HepG2 (cell line): ENCODE results near the gene RALY.

Experiments used
- ARNT ChIP-seq: fragments of 450-650 bp; IDR thresholded peaks from 2 replicates; pipeline ENCODE4 v1.6.1; 2017
- CBX5 ChIP-seq: sonication (generic); formaldehyde crosslinking; IDR thresholded peaks from 2 replicates; pipeline ENCODE4 v1.4.0; 2020; ENCODE audit warnings: missing genetic modification reagents, borderline replicate concordance
- CREM ChIP-seq, 2 experiments: sonication (generic) in 1 of 2; formaldehyde crosslinking in 1 of 2; IDR thresholded peaks; 2 replicates each; pipeline versions ENCODE4 v1.4.0 to v1.6.1; 2016 to 2020; ENCODE audit warnings: antibody characterized with exemption in 1 of 2, mild to moderate bottlenecking in 1 of 2, missing genetic modification reagents in 1 of 2
- FOSL2 ChIP-seq: sonication (generic); formaldehyde crosslinking; IDR thresholded peaks from 2 replicates; pipeline ENCODE4 v1.4.0; 2020; ENCODE audit warnings: missing genetic modification reagents
- HCFC1 ChIP-seq: fragments of 150-350 bp; IDR thresholded peaks from 2 replicates; pipeline ENCODE4 v1.6.1; 2014; ENCODE audit warnings: low read depth, low read length
- XRCC5 ChIP-seq: fragments of 200-400 bp; formaldehyde crosslinking; optimal IDR thresholded peaks from 2 replicates; pipeline ENCODE3; 2017; ENCODE audit warnings: mild to moderate bottlenecking, low read length
- ZFP37 ChIP-seq: sonication (generic); formaldehyde crosslinking; IDR thresholded peaks from 2 replicates; pipeline ENCODE4 v1.4.0; 2020; ENCODE audit warnings: missing genetic modification reagents, borderline replicate concordance
- ZNF30 ChIP-seq: sonication (generic); formaldehyde crosslinking; IDR thresholded peaks from 2 replicates; pipeline ENCODE4 v1.5.0; 2020; ENCODE audit warnings: mild to moderate bottlenecking, missing genetic modification reagents
- ZNF354B ChIP-seq: sonication (generic); formaldehyde crosslinking; IDR thresholded peaks from 2 replicates; pipeline ENCODE4 v1.8.0; 2022; ENCODE audit warnings: mild to moderate bottlenecking, missing genetic modification reagents
- TF ChIP-seq, protein P1 (sequence below): IDR thresholded peaks from 2 replicates; pipeline ENCODE4 v1.6.1; 2018; ENCODE audit warnings: missing genetic modification reagents
- TF ChIP-seq, protein P2 (sequence below), 2 experiments: sonication (generic) in 1 of 2; formaldehyde crosslinking in 1 of 2; IDR thresholded peaks; 2 replicates each; pipeline versions ENCODE4 v1.5.1 to v1.6.1; 2011 to 2020; ENCODE audit warnings: borderline replicate concordance in 1 of 2, low read depth in 1 of 2, low read length in 1 of 2, mild to moderate bottlenecking in 1 of 2, missing genetic modification reagents in 1 of 2, moderate library complexity in 1 of 2
- TF ChIP-seq, protein P3 (sequence below): sonication (generic); formaldehyde crosslinking; IDR thresholded peaks from 2 replicates; pipeline ENCODE4 v1.5.0; 2020; ENCODE audit warnings: mild to moderate bottlenecking, missing genetic modification reagents, moderate library complexity

DNA sequence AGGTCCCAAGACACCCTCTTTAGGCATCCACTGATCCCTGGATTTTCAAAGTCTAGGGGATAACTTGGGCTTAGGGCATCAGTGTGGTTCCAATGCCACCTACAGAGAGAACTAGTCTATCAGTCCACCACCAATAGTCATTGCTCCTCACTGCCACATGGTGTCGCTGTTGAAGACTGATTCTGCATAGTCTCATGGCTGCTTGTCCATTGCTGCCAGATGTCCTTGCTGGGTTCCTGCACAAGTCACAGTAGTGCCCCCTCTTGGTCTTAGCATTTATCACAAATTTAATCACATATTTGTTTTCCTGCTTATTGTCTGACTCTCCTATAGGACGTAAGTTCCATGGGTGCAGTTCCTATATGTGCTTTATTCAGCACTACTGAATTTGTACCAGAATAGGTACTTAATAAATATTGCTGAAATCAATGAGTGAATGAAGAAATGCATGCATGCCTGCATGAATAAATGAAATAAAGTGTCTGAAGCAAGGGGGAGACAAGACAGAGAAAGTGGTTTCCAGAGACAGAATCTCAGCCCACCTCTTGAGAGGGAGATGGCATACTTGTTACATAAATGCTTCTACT lies 45.9 kb upstream of the RALY start:
- TF ChIP-seq ZNF354B (CRISPR knock-in tag): no peak
- TF ChIP-seq CBX5: peak; percentile 97
- TF ChIP-seq, protein P1, sequence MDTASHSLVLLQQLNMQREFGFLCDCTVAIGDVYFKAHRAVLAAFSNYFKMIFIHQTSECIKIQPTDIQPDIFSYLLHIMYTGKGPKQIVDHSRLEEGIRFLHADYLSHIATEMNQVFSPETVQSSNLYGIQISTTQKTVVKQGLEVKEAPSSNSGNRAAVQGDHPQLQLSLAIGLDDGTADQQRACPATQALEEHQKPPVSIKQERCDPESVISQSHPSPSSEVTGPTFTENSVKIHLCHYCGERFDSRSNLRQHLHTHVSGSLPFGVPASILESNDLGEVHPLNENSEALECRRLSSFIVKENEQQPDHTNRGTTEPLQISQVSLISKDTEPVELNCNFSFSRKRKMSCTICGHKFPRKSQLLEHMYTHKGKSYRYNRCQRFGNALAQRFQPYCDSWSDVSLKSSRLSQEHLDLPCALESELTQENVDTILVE: no peak
- TF ChIP-seq FOSL2: no peak
- no peak for TF ChIP-seq ZFP37 (CRISPR knock-in tag)
- TF ChIP-seq, protein P2, sequence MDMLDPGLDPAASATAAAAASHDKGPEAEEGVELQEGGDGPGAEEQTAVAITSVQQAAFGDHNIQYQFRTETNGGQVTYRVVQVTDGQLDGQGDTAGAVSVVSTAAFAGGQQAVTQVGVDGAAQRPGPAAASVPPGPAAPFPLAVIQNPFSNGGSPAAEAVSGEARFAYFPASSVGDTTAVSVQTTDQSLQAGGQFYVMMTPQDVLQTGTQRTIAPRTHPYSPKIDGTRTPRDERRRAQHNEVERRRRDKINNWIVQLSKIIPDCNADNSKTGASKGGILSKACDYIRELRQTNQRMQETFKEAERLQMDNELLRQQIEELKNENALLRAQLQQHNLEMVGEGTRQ (IDR thresholded peaks at IDR 0.05; ENCODE audit: low read depth, low read length): no peak
- TF ChIP-seq, protein P2 (CRISPR knock-in tag; IDR thresholded peaks at IDR 0.05; ENCODE audit: borderline replicate concordance): no peak
- TF ChIP-seq, protein P3, sequence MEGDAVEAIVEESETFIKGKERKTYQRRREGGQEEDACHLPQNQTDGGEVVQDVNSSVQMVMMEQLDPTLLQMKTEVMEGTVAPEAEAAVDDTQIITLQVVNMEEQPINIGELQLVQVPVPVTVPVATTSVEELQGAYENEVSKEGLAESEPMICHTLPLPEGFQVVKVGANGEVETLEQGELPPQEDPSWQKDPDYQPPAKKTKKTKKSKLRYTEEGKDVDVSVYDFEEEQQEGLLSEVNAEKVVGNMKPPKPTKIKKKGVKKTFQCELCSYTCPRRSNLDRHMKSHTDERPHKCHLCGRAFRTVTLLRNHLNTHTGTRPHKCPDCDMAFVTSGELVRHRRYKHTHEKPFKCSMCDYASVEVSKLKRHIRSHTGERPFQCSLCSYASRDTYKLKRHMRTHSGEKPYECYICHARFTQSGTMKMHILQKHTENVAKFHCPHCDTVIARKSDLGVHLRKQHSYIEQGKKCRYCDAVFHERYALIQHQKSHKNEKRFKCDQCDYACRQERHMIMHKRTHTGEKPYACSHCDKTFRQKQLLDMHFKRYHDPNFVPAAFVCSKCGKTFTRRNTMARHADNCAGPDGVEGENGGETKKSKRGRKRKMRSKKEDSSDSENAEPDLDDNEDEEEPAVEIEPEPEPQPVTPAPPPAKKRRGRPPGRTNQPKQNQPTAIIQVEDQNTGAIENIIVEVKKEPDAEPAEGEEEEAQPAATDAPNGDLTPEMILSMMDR (CRISPR knock-in tag): peak; percentile 89
- no peak for TF ChIP-seq CREM (IDR thresholded peaks at IDR 0.05)
- TF ChIP-seq CREM (CRISPR knock-in tag; IDR thresholded peaks at IDR 0.05): no peak
- TF ChIP-seq ZNF30 (CRISPR knock-in tag): no peak
- TF ChIP-seq ARNT: no peak
- peak; percentile 39 for TF ChIP-seq XRCC5
- no peak for TF ChIP-seq HCFC1
